ENCODE results near the gene CRIM1.

CRIM1 gene

GRCh38 chr2:36376319-36376765, 20.8 kb downstream of the CRIM1 start:
- DNase-seq = no peak

GRCh38 chr2:36376992-36377738, 21.6 kb downstream of the CRIM1 start:
- DNase-seq = no peak

GRCh38 chr2:36379710-36380448, 24.3 kb downstream of the CRIM1 start:
- no peak for DNase-seq

GRCh38 chr2:36380624-36381481, 25.3 kb downstream of the CRIM1 start:
- DNase-seq = no peak

GRCh38 chr2:36381993-36382392, 26.4 kb downstream of the CRIM1 start:
- no peak for DNase-seq

GRCh38 chr2:36382472-36382871, 26.9 kb downstream of the CRIM1 start:
- no peak for DNase-seq

GRCh38 chr2:36383726-36384125, 28.1 kb downstream of the CRIM1 start:
- no peak for DNase-seq

- no peak for DNase-seq
Observed at GRCh38 chr2:36384454-36384853, 28.9 kb downstream of the CRIM1 start.

- no peak for DNase-seq
Observed at GRCh38 chr2:36385603-36386002, 30.0 kb downstream of the CRIM1 start.

- DNase-seq = no peak
Observed at GRCh38 chr2:36387258-36387916, 31.8 kb downstream of the CRIM1 start.

- DNase-seq = no peak
Observed at GRCh38 chr2:36388472-36388871, 32.9 kb downstream of the CRIM1 start.

GRCh38 chr2:36389091-36389564, 33.5 kb downstream of the CRIM1 start:
- no peak for DNase-seq

GRCh38 chr2:36389577-36389976, 34.0 kb downstream of the CRIM1 start:
- no peak for DNase-seq

GRCh38 chr2:36392571-36393255, 37.1 kb downstream of the CRIM1 start:
- DNase-seq = no peak

- DNase-seq = no peak
Observed at GRCh38 chr2:36393738-36394256, 38.2 kb downstream of the CRIM1 start.

- no peak for DNase-seq
Observed at GRCh38 chr2:36394804-36395203, 39.2 kb downstream of the CRIM1 start.

- DNase-seq = no peak
Observed at GRCh38 chr2:36395866-36396265, 40.3 kb downstream of the CRIM1 start.

- DNase-seq = no peak
Observed at GRCh38 chr2:36396878-36397539, 41.4 kb downstream of the CRIM1 start.

- DNase-seq = no peak
Observed at GRCh38 chr2:36397728-36398413, 42.3 kb downstream of the CRIM1 start.

GRCh38 chr2:36399050-36399449, 43.5 kb downstream of the CRIM1 start:
- DNase-seq = no peak
